ENCODE measurements around the gene TFEB.

GRCh38 chr6:41713159-41713649, 22.2 kb downstream of the TFEB start:
- no peak for TF ChIP-seq CTCF (IDR thresholded peaks at IDR 0.05)
- TF ChIP-seq EZH2 (IDR thresholded peaks at IDR 0.05), result no peak
- no peak for TF ChIP-seq EZH2phosphoT487 (IDR thresholded peaks at IDR 0.05)
